Calu3 (cell line): ENCODE data around the gene PLB1. TPM values are rescaled to one million over a fixed set of nuclear protein-coding genes. Genes with fewer than 3 reads are reported as not detected.

Experiments
- BruUV-seq: library from RNA; stranded (reverse); fragments of 400-500 nt; replicated peaks from 2 replicates; lab custom pipeline; 2021; lab: Mats Ljungman, UMichigan
- CTCF ChIA-PET: fragments of 300-600 bp; sonication (Branson Sonifier 250); formaldehyde crosslinking; loops from one replicate; lab custom pipeline; 2022; ENCODE audit warnings: antibody characterized with exemption; lab: Charles Lee
- DNase-seq: peaks from one replicate; pipeline ENCODE4 v3.0.0; 2022
- H3K27ac Mint-ChIP-seq: one replicate; pipeline ENCODE4 v1.8.0; 2022; ENCODE audit warnings: mixed read lengths; ENCODE audit not compliant: unreplicated experiment
- H3K27me3 Mint-ChIP-seq: one replicate; pipeline ENCODE4 v1.8.0; 2022; ENCODE audit warnings: mixed read lengths; ENCODE audit not compliant: unreplicated experiment
- H3K36me3 Mint-ChIP-seq: one replicate; pipeline ENCODE4 v1.8.0; 2022; ENCODE audit warnings: mild to moderate bottlenecking, moderate library complexity, mixed read lengths; ENCODE audit not compliant: insufficient read depth, unreplicated experiment
- H3K4me1 Mint-ChIP-seq: one replicate; pipeline ENCODE4 v1.8.0; 2022; ENCODE audit warnings: mild to moderate bottlenecking, low read depth, mixed read lengths; ENCODE audit not compliant: unreplicated experiment
- H3K4me3 Mint-ChIP-seq: one replicate; pipeline ENCODE4 v1.8.0; 2022; ENCODE audit warnings: mild to moderate bottlenecking, low read depth, moderate library complexity, mixed read lengths; ENCODE audit not compliant: unreplicated experiment
- H3K9me3 Mint-ChIP-seq: one replicate; pipeline ENCODE4 v1.8.0; 2022; ENCODE audit warnings: low read depth, mixed read lengths; ENCODE audit not compliant: unreplicated experiment
- CTCF ChIP-seq: fragments of 200-600 bp; IDR thresholded peaks from one replicate; pipeline ENCODE4 v1.8.0; 2022; ENCODE audit warnings: antibody characterized with exemption; ENCODE audit not compliant: unreplicated experiment
- intact Hi-C: fragments of 100-400 bp; cut with micrococcal nuclease; formaldehyde crosslinking; loops from one replicate; pipeline ENCODE4 v1.10.0; 2022; ENCODE audit not compliant: unreplicated experiment
- total RNA-seq: library from RNA; stranded (reverse); gene quantifications from 2 replicates; pipeline ENCODE4 v1.2.3, GENCODE V29; 2022

Gene PLB1
- total RNA-seq, 1 experiment from 2014 or later = 1.6 TPM

GRCh38 chr2:28687171-28687570 lies 191.3 kb downstream of the PLB1 start:
- Mint-ChIP-seq H3K4me1 (peaks cover 19% of the 10 kb centered on the region), H3K27ac (no peak overlapping the region), H3K4me3 (no peak overlapping the region), H3K36me3 (peaks cover 5% of the 10 kb centered on the region), H3K27me3 (no peaks in the 10 kb centered on the region), H3K9me3 (no peaks in the 10 kb centered on the region)
- DNase-seq = no peak
- TF ChIP-seq CTCF = no peak
- CTCF ChIA-PET = interaction anchor here (0.6 kb wide), 1 partner anchor 110 kb away, joined by 3 read pairs; no protein-coding TSS in a partner anchor
- no TSS peak for BruUV-seq
- intact Hi-C loops = no loop called here

GRCh38 chr2:28687640-28688385 lies 192.0 kb downstream of the PLB1 start:
- Mint-ChIP-seq H3K9me3 (no peaks in the 10 kb centered on the region), H3K4me3 (no peak overlapping the region), H3K27me3 (no peaks in the 10 kb centered on the region), H3K36me3 (peaks cover 5% of the 10 kb centered on the region), H3K4me1 (peaks cover 25% of the 10 kb centered on the region), H3K27ac (no peak overlapping the region)
- TF ChIP-seq CTCF = no peak
- no peak for DNase-seq
- intact Hi-C loops = no loop called here
- no TSS peak for BruUV-seq
- CTCF ChIA-PET = no interaction called here

GRCh38 chr2:28688818-28689217 lies 193.0 kb downstream of the PLB1 start:
- Mint-ChIP-seq H3K4me3 (no peak overlapping the region), H3K36me3 (peaks cover 5% of the 10 kb centered on the region), H3K27ac (no peak overlapping the region), H3K27me3 (no peaks in the 10 kb centered on the region), H3K4me1 (peaks cover 19% of the 10 kb centered on the region), H3K9me3 (no peaks in the 10 kb centered on the region)
- intact Hi-C loops = no loop called here
- CTCF ChIA-PET = no interaction called here
- no peak for TF ChIP-seq CTCF
- BruUV-seq = no TSS peak
- no peak for DNase-seq

GRCh38 chr2:28689771-28690170 lies 193.9 kb downstream of the PLB1 start:
- CTCF ChIA-PET = no interaction called here
- DNase-seq = no peak
- H3K36me3 Mint-ChIP-seq = peaks cover 5% of the 10 kb centered on the region
- no peaks in the 10 kb centered on the region for H3K9me3 Mint-ChIP-seq
- peaks cover 17% of the 10 kb centered on the region for H3K4me1 Mint-ChIP-seq
- H3K4me3 Mint-ChIP-seq = no peak overlapping the region
- BruUV-seq = no TSS peak
- TF ChIP-seq CTCF = no peak
- intact Hi-C loops = no loop called here
- no peaks in the 10 kb centered on the region for H3K27me3 Mint-ChIP-seq
- no peak overlapping the region for H3K27ac Mint-ChIP-seq
